ENCODE data around the gene ZNF804A.

The ZNF804A gene

GRCh38 chr2:184598316-184599053 lies at the start of gene ZNF804A:
Gene ZNF804A (plus strand): TSS chr2:184598529. CDS start chr2:184598960, 431 bp downstream.
- peak within 1 kb of the TSS; percentile 64 for H3K27ac ChIP-seq (ENCODE audit: low read length)
- H3K4me1 ChIP-seq (ENCODE audit: control insufficient read depth in 1 of 2, insufficient read depth in 2 of 2, low read length in 2 of 2) = no peaks in the 10 kb centered on the region
- no peaks in the 10 kb centered on the region for H3K27me3 ChIP-seq (ENCODE audit: low read depth, low read length)
- peak within 1 kb of the TSS; percentile 71 to 84 for H3K4me3 ChIP-seq (ENCODE audit: low read depth in 1 of 2, low read length in 2 of 2)
- H3K9me3 ChIP-seq (ENCODE audit: control insufficient read depth in 1 of 2, low read length in 2 of 2) = no peaks in the 10 kb centered on the region
- H3K36me3 ChIP-seq (ENCODE audit: control insufficient read depth in 1 of 2, insufficient read depth in 2 of 2, low read length in 2 of 2) = no peaks in the 10 kb centered on the region

GRCh38 chr2:184549153-184549552 lies 49.2 kb upstream of the ZNF804A start:
- Histone ChIP-seq H3K9me3 (ENCODE audit: control insufficient read depth in 1 of 2, low read length in 2 of 2) (no peaks in the 10 kb centered on the region), H3K27ac (ENCODE audit: low read length) (no peak overlapping the region), H3K36me3 (ENCODE audit: control insufficient read depth in 1 of 2, insufficient read depth in 2 of 2, low read length in 2 of 2) (no peaks in the 10 kb centered on the region)

GRCh38 chr2:184551626-184552025 lies 46.7 kb upstream of the ZNF804A start:
- no peaks in the 10 kb centered on the region for H3K4me1 ChIP-seq (ENCODE audit: control insufficient read depth in 1 of 2, insufficient read depth in 2 of 2, low read length in 2 of 2)
- no peaks in the 10 kb centered on the region for H3K9me3 ChIP-seq (ENCODE audit: control insufficient read depth in 1 of 2, low read length in 2 of 2)
- no peaks in the 10 kb centered on the region for H3K27me3 ChIP-seq (ENCODE audit: low read depth, low read length)
- no peak overlapping the region for H3K4me3 ChIP-seq (ENCODE audit: low read depth in 1 of 2, low read length in 2 of 2)
- H3K27ac ChIP-seq (ENCODE audit: low read length) = no peak overlapping the region
- H3K36me3 ChIP-seq (ENCODE audit: control insufficient read depth in 1 of 2, insufficient read depth in 2 of 2, low read length in 2 of 2) = no peaks in the 10 kb centered on the region

More at GRCh38 chr2:184549153-184549552, 49.2 kb upstream of the ZNF804A start:
- Histone ChIP-seq H3K4me3 (ENCODE audit: low read depth in 1 of 2, low read length in 2 of 2) (no peak overlapping the region), H3K27me3 (ENCODE audit: low read depth, low read length) (no peaks in the 10 kb centered on the region), H3K4me1 (ENCODE audit: control insufficient read depth in 1 of 2, insufficient read depth in 2 of 2, low read length in 2 of 2) (no peaks in the 10 kb centered on the region)

GRCh38 chr2:184554736-184555135 lies 43.6 kb upstream of the ZNF804A start:
- H3K4me1 ChIP-seq (ENCODE audit: control insufficient read depth in 1 of 2, insufficient read depth in 2 of 2, low read length in 2 of 2) = no peaks in the 10 kb centered on the region
- no peaks in the 10 kb centered on the region for H3K9me3 ChIP-seq (ENCODE audit: control insufficient read depth in 1 of 2, low read length in 2 of 2)
- no peaks in the 10 kb centered on the region for H3K36me3 ChIP-seq (ENCODE audit: control insufficient read depth in 1 of 2, insufficient read depth in 2 of 2, low read length in 2 of 2)
- no peak overlapping the region for H3K4me3 ChIP-seq (ENCODE audit: low read depth in 1 of 2, low read length in 2 of 2)
- H3K27me3 ChIP-seq (ENCODE audit: low read depth, low read length) = no peaks in the 10 kb centered on the region
- no peak overlapping the region for H3K27ac ChIP-seq (ENCODE audit: low read length)

- Histone ChIP-seq H3K27me3 (ENCODE audit: low read depth, low read length) (no peaks in the 10 kb centered on the region), H3K36me3 (ENCODE audit: control insufficient read depth in 1 of 2, insufficient read depth in 2 of 2, low read length in 2 of 2) (no peaks in the 10 kb centered on the region), H3K4me1 (ENCODE audit: control insufficient read depth in 1 of 2, insufficient read depth in 2 of 2, low read length in 2 of 2) (no peaks in the 10 kb centered on the region), H3K9me3 (ENCODE audit: control insufficient read depth in 1 of 2, low read length in 2 of 2) (no peaks in the 10 kb centered on the region), H3K27ac (ENCODE audit: low read length) (no peak overlapping the region), H3K4me3 (ENCODE audit: low read depth in 1 of 2, low read length in 2 of 2) (no peak overlapping the region)
Observed at GRCh38 chr2:184555352-184555751, 43.0 kb upstream of the ZNF804A start.

GRCh38 chr2:184556639-184557038 lies 41.7 kb upstream of the ZNF804A start:
- Histone ChIP-seq H3K4me1 (ENCODE audit: control insufficient read depth in 1 of 2, insufficient read depth in 2 of 2, low read length in 2 of 2) (no peaks in the 10 kb centered on the region), H3K9me3 (ENCODE audit: control insufficient read depth in 1 of 2, low read length in 2 of 2) (no peaks in the 10 kb centered on the region), H3K36me3 (ENCODE audit: control insufficient read depth in 1 of 2, insufficient read depth in 2 of 2, low read length in 2 of 2) (no peaks in the 10 kb centered on the region), H3K4me3 (ENCODE audit: low read depth in 1 of 2, low read length in 2 of 2) (no peak overlapping the region), H3K27me3 (ENCODE audit: low read depth, low read length) (no peaks in the 10 kb centered on the region), H3K27ac (ENCODE audit: low read length) (no peak overlapping the region)

- Histone ChIP-seq H3K27ac (ENCODE audit: low read length) (no peak overlapping the region), H3K36me3 (ENCODE audit: control insufficient read depth in 1 of 2, insufficient read depth in 2 of 2, low read length in 2 of 2) (no peaks in the 10 kb centered on the region), H3K27me3 (ENCODE audit: low read depth, low read length) (no peaks in the 10 kb centered on the region), H3K4me1 (ENCODE audit: control insufficient read depth in 1 of 2, insufficient read depth in 2 of 2, low read length in 2 of 2) (no peaks in the 10 kb centered on the region), H3K9me3 (ENCODE audit: control insufficient read depth in 1 of 2, low read length in 2 of 2) (no peaks in the 10 kb centered on the region), H3K4me3 (ENCODE audit: low read depth in 1 of 2, low read length in 2 of 2) (no peak overlapping the region)
Observed at GRCh38 chr2:184558713-184559464, 39.4 kb upstream of the ZNF804A start.

GRCh38 chr2:184560603-184561002 lies 37.7 kb upstream of the ZNF804A start:
- Histone ChIP-seq H3K27ac (ENCODE audit: low read length) (no peak overlapping the region), H3K4me3 (ENCODE audit: low read depth in 1 of 2, low read length in 2 of 2) (no peak overlapping the region), H3K4me1 (ENCODE audit: control insufficient read depth in 1 of 2, insufficient read depth in 2 of 2, low read length in 2 of 2) (no peaks in the 10 kb centered on the region), H3K27me3 (ENCODE audit: low read depth, low read length) (no peaks in the 10 kb centered on the region), H3K9me3 (ENCODE audit: control insufficient read depth in 1 of 2, low read length in 2 of 2) (no peaks in the 10 kb centered on the region), H3K36me3 (ENCODE audit: control insufficient read depth in 1 of 2, insufficient read depth in 2 of 2, low read length in 2 of 2) (no peaks in the 10 kb centered on the region)

GRCh38 chr2:184562532-184562931 lies 35.8 kb upstream of the ZNF804A start:
- H3K27me3 ChIP-seq (ENCODE audit: low read depth, low read length) = no peaks in the 10 kb centered on the region
- H3K4me1 ChIP-seq (ENCODE audit: control insufficient read depth in 1 of 2, insufficient read depth in 2 of 2, low read length in 2 of 2) = no peaks in the 10 kb centered on the region
- H3K4me3 ChIP-seq (ENCODE audit: low read depth in 1 of 2, low read length in 2 of 2) = no peak overlapping the region
- H3K36me3 ChIP-seq (ENCODE audit: control insufficient read depth in 1 of 2, insufficient read depth in 2 of 2, low read length in 2 of 2) = no peaks in the 10 kb centered on the region
- H3K9me3 ChIP-seq (ENCODE audit: control insufficient read depth in 1 of 2, low read length in 2 of 2) = no peaks in the 10 kb centered on the region
- no peak overlapping the region for H3K27ac ChIP-seq (ENCODE audit: low read length)

GRCh38 chr2:184564092-184564491 lies 34.2 kb upstream of the ZNF804A start:
- Histone ChIP-seq H3K27ac (ENCODE audit: low read length) (no peak overlapping the region), H3K36me3 (ENCODE audit: control insufficient read depth in 1 of 2, insufficient read depth in 2 of 2, low read length in 2 of 2) (no peaks in the 10 kb centered on the region), H3K27me3 (ENCODE audit: low read depth, low read length) (no peaks in the 10 kb centered on the region), H3K4me3 (ENCODE audit: low read depth in 1 of 2, low read length in 2 of 2) (no peak overlapping the region), H3K4me1 (ENCODE audit: control insufficient read depth in 1 of 2, insufficient read depth in 2 of 2, low read length in 2 of 2) (no peaks in the 10 kb centered on the region), H3K9me3 (ENCODE audit: control insufficient read depth in 1 of 2, low read length in 2 of 2) (no peaks in the 10 kb centered on the region)

- no peaks in the 10 kb centered on the region for H3K9me3 ChIP-seq (ENCODE audit: control insufficient read depth in 1 of 2, low read length in 2 of 2)
- no peaks in the 10 kb centered on the region for H3K36me3 ChIP-seq (ENCODE audit: control insufficient read depth in 1 of 2, insufficient read depth in 2 of 2, low read length in 2 of 2)
- H3K27ac ChIP-seq (ENCODE audit: low read length) = no peak overlapping the region
- no peak overlapping the region for H3K4me3 ChIP-seq (ENCODE audit: low read depth in 1 of 2, low read length in 2 of 2)
- no peaks in the 10 kb centered on the region for H3K4me1 ChIP-seq (ENCODE audit: control insufficient read depth in 1 of 2, insufficient read depth in 2 of 2, low read length in 2 of 2)
- no peaks in the 10 kb centered on the region for H3K27me3 ChIP-seq (ENCODE audit: low read depth, low read length)
Observed at GRCh38 chr2:184566716-184567115, 31.6 kb upstream of the ZNF804A start.

All from muscle layer of duodenum (tissue), 2 donors.